ENCODE results near the gene CELF2.

The CELF2 gene

DNA sequence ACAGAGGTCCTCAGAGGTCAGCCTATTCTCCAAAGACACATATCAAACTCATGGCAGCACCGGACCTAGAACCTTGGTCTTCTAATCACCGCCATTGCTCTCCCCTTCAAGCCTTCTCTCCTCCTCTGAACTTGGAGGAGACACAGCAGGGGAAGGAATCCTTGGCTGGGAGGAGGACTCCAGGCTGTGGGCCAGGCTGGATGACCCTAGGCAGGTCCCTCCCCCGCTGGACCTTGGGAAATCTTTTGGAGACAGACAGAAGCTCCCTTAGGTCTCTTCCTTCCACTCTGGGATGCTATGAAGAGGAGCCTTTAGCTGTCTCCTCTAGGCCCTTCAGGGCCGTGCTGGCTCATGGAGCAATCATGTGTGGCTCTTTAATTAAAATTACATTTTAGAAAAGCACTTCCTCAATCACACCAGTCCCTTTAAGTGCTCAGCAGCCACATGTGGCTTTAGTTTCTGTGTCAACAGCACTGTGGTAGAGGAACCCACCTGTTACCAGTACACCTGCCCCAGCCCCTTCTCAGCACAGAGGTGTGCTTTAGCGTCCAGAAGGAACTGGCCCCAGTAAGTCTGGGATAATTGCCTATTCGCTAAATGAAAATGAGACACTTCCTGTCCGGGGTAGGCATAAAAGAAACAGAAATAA lies 238.2 kb downstream of the CELF2 start:
- no peak for DNase-seq

DNA sequence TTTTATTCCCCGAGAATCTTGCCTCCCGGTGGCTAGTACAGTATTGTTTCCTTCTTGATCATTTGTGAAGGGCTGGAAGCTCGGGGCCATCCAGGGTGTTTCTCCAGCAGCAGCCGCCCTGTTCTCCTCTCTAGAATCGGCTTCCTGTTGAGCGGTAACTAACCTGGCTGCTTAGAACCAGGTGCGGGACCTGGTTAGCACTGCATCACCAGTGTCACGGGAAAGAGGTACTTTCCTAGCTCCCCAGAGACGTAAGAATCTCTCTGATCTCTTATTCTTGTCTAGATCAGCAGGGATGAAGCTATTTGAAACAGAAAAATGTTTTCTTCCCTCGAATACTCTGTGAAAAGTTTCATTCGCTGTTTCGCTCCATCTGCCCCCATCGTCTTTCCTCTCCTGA lies 239.2 kb downstream of the CELF2 start:
- no peak for DNase-seq

DNA sequence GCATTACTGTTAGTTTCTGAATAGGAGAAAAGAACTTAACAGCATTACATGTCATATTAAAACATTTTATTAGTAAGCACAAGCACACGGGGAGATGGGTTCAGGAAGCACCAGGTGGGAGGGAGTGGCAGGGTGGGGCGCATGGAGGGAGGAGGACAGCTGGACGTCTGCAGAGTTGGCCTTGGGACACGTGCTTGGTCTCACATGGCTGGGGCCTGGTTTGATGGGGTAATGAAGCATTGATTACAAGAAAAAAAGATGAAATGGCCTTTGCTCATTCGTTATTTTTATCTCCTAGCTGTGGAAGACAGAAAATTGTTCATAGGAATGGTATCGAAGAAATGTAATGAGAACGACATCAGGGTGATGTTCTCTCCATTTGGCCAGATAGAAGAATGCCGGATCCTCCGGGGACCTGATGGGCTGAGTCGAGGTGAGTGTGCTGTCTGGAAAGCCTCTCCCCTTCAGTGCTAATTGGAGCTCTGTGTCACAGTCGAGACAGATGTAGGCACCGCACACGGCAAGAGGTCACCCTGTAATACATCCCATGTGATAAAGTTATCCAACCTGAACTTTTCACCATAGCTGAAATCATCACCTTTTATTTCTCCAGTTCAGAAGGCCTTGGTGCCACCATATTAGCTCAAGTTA lies 239.9 kb downstream of the CELF2 start:
- DNase-seq = no peak

DNA sequence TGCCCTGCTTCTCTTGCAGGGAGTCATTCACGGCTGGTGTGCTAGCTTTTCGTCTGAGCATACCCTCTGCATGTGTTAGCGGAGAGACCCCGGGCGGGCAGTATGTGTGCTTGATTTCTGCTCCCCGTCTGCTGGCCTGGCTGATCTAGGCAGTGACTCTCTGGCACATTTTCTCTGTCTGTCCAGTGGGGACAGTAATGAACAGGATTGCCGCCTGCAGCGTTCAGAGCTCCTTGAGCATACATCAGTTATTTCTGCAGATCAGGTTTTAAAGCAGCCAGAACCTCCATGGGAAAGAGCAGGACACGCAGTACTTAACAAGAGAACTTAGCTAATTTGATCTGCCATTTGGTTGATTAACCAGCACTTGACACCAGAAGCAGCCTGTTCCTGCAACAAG lies 242.5 kb downstream of the CELF2 start:
- DNase-seq = no peak

DNA sequence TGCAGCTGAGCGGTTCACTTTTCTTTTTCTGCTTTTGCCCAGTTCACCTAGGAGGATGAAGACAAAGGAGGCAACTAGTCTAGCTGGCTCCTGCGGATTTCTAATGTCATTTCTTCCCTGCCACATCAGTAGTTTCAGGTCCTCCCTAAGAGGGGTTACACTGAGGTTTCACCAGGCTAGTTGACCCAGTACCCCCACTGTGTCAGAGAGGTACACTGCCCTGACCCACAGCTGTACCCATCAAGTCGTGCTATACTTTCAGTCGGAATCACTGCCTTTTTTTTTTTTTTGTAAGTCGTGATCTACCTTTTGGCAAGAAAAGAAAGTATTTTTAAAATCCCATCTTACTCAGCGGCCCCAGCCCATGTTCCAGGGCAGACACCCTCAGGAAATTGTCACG lies 243.5 kb downstream of the CELF2 start:
- DNase-seq = no peak

DNA sequence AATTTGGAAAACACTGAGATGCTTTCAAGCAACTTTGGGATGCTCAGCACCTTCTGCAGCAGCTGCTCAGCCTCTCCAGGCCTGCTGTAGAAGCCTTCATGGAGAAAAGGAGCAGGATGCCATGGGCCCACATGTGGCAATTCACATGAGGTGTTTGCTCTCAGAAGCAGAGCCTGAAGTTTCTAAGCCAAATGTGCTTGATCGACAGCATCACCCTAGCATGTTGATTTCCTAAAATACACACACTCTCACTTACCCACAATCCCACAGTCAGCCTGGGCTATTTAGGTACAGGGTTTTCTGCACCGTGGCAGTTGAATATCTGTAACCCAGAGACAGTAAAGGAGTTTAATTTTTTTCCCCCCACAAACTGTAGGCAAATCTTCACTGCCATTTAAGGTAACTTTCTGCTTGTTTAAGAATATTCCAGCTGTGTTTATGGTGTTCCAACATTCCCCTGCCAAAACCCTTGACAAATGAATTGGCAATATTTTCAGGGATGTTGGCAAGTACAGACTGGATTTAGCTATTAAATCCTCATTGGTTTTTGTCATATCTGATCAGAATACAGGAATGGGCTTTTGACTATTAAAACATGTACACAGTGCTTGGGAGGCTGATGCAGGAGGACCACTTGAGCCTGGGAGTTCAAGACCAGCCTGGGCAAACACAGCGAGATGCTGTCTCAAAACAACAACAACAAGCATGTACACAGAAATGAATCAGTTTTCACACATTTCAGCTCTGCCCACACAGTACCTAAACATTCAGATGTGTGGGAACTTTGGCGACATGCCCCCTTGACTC lies 244.2 kb downstream of the CELF2 start:
- DNase-seq = no peak

DNA sequence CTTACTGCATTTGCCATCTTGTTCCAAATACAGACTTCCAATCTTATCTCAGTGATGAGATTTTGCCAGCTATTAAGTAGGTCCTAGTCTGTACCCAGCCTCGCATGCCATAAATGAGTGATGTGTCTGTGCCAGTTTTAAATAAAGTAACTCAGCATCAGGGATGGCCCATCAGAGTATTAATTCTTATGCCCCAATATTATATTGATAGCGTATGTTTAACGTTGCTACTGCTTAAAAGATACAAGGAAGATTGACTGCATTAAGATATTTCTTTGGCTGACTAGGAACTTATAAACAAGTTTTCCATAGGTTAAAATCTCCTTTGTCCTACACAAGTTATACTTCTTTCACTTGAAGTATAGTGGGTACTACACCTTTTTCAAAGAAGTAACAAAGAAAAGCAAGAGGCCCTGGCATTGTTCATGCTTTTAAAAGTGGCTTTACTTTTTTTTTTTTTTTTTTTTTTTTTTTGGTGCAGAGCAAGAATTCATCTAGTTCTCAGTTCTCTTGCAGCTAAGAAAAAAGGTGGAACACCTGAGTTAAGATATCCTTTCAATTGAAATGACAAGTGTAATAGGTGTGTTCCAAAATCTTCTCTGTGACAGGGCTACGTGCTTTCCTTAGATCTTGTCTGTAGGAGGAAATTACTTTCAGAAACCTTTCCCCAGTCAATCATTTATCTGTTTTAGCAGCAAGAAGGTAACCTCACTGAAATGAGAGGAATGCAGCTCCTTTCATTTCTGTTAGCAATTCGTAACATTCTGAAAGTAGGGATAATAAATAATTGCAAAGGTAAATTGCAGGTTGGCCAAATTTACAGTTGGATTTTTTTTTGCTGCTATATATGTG lies 245.0 kb downstream of the CELF2 start:
- no peak for DNase-seq

DNA sequence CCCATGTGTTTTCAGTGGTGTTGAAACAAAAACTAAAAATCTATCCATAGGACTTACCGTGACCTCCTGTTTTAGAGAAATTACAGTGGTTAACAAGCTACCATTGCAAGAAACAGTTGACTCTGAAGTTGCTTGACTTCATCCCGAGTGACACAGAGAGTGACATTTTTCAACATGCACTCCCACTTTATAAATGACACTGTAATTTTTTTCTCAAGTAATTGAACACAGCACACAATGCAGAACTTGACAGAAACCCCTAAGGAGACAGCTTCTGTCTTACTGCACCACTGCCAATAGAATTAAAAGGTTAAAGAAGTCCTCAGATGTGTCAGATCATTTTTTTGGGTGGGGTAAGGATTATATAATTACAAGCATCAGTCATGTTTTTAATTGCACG lies 246.1 kb downstream of the CELF2 start:
- no peak for DNase-seq

DNA sequence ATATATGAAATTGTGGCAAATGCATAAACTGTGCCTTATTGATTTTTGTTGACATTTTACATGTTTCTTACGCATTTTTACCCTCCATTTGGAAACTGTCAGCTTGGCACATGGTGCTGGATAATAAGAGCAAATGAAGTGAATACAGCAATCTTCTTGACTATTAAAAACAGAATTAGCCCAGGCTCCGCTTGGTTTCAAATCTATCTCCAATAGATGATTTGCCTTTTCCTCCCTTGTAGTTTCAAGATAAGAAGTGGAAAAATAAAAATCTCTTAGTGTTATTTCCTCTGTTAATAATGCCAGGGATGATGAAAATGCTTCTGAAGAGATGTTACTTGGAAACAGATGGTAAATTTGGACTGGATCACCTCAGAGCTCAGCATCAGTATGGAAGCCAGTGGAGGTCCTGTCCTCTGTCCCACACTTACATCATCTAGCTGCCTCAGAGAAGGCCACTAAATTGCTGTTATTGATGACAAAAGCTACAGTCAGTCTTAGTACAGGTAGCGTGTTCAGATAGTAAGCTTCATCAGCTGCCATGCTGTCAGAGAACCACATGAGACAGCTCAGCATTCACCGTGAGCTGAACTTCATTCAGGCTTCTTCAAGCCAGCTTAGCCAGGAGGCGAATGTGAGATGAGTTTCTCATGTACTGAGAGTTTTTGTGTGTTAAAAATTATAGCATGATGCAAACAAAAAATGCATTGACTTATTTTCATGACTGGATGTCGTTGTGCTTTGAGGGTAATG lies 246.8 kb downstream of the CELF2 start:
- no peak for DNase-seq

DNA sequence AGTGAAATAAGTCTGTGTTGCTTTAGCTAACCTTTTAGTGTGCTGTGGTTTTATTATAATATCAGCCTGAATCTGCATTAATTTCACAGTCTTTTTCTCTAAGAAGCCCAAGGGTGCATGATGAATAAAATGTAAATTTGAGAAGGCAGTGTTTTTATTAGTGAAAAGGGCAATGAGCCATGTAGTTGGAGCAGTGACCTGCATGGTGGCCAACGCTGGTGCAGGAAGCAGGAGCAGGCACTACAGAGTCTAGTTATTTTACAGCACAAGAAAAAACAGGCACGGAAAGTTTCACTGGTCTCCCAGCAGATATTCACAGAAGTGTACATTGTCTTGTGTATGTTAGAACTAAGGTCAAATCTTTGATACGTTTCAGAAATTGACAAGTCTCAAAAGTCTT lies 247.8 kb downstream of the CELF2 start:
- DNase-seq = no peak

DNA sequence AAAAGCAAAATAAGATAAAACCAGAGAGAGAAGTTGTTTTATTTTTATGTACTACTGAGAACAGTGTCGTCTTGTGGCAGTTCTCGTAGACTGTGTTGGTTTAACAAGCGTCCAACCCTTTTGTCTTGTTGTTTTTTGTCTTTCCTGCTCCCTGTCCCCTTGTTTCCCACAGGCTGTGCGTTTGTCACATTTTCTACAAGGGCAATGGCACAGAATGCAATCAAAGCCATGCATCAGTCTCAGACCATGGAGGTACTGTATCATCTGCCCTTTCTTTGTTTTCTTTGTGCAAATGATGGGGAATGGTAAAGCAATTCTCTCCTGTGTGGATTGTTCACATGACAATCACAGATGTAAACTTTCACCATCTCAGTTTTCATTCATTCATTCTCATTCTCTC lies 248.8 kb downstream of the CELF2 start:
- DNase-seq = no peak

DNA sequence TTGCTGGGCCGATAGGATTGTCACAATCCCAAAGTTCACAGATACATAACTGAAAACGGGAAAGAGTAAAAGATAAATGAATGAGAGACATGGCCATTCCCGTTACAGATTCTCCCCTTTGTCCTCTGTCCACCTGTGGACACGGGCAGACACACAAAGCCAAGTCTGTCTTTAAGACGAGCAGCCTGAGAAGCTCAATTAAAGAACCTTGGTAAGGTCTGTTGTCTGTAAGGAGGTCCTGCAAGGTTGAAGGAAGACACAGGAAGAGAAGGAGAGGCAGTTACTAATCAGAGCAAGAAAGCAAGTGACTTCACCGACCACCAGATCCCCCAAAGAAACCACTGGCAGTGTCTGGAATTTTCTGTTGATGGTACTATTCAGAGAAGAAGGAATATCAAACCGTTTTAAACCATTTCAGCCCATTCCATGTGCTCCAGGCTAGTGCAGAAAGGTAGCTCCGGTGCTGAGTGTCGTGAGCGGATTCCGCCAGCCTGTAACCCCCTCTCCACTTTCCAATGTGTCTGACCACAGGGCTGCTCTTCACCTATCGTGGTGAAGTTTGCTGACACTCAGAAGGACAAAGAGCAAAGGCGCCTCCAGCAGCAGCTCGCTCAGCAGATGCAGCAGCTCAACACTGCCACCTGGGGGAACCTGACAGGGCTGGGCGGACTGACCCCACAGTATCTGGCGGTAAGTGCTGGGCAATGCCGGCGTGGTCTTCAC lies 252.6 kb downstream of the CELF2 start:
- peak; percentile 87 for DNase-seq

DNA sequence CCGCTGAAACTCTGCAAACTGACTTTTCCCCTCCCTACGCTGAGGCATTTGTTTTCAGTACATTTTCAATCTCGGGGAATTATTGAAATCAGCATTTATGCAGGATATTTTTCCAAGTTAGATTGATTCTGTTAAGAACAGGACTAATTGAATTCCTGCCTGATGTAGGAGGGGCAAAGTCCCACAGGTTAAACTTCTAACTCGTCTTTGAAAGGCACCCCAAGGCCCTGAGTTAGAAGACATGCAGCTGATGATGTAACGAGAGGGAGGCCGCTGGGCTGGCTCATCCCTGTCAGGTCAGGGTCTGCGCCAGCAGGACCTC lies 253.1 kb downstream of the CELF2 start:
- no peak for DNase-seq

DNA sequence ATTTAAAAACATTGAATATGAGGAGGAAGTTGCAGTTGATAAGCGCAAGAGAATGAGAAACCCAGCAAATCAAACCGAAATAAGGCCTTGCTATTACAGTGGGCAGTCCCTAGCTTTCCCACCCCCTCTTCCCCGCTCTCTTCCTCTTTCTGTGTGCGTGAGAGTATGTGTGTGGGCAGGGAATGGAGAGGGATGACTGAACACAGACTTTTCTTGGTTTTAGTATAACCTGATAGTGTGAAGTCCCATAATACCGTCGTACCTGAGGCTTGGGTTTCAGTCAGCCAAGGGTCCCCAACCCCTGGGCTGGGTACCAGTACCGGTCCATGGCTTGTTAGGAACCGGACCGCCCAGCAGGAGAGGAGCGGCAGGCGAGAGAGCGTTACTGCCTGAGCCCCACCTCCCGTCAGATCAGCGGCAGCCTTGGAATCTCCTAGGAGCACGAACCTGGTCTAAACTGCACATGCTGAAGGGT lies 255.3 kb downstream of the CELF2 start:
- peak; percentile 67 for DNase-seq

DNA sequence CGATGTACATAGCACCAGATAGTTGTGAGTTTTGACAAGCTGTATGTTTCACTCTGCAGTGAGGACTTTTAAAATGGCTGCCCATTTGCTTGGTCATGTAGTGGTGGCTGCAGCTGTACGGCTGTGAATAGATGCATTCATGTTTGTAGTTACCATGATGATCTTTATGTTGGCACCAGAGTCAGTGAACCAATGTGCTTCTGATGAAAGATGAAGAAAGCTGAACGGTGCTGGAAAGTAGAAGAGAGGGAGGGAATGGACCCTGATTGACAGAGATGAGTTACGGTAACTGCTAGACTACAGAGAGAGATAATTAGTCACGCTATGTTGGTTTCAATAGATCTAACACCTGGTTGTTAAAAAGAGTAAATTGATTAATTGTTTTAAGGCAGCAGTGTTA lies 256.8 kb downstream of the CELF2 start:
- DNase-seq = no peak

DNA sequence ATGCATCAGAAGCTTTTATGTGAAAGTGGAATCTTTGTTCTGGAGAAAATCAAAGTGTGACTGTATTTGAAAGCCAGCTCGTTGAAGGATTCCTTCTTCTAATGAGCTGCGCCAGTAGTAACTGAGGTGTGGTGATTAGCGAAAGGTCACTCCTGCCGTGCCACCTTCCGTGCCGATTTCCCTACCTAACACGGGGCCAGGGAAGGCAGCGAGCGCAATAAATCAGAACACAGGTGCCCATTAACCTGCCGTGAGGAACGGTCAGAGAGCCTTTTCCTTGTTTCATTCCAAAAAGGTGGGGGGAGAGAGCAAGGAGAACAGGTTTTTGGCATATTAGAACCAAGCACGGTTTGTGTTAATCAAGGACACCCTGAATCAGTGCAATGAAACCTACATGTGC lies 258.0 kb downstream of the CELF2 start:
- DNase-seq = no peak

DNA sequence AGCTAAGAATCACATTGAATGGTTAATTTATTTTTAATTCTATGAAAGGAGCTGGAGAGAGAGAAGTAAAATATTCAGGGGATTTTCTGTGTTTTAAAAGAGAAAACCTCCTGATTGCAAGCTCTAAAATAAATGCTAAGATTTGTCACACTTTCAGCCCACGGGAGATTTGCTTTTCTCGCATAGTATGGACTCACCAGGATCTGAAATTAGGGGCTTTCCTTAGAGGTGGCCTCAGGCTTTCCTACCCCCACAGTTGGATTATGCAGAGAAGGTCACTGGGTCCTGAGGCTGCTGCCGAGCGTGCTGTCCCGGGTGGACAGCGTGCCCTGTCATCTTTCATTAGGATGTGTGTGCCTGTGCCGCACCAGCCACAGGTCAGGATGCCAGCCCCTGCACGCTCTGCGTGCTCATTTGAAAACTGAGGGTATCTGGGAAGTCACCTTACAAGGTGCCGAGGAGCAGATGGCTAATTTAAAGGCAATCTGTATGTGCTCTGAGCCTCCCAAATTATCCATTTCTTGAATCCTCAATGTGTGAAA lies 258.8 kb downstream of the CELF2 start:
- no peak for DNase-seq

DNA sequence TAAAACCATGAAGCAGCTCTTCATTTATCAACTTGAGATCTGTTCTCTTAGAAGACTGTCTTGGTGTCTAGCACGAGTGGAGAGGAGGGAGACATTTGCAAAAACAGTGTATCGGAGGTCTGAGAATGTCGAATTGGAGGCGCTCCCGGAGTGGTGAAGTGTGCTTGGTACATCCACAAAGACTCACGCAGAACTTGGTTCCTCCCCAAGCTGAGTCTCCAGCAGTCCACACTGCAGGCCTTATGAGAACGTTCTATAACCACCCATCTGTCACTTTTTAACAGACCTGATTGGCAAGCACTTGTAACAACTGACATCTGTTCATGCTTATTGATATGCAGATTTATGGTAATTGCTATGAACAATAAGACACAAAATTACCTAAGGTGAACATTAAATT lies 261.6 kb downstream of the CELF2 start:
- no peak for DNase-seq

DNA sequence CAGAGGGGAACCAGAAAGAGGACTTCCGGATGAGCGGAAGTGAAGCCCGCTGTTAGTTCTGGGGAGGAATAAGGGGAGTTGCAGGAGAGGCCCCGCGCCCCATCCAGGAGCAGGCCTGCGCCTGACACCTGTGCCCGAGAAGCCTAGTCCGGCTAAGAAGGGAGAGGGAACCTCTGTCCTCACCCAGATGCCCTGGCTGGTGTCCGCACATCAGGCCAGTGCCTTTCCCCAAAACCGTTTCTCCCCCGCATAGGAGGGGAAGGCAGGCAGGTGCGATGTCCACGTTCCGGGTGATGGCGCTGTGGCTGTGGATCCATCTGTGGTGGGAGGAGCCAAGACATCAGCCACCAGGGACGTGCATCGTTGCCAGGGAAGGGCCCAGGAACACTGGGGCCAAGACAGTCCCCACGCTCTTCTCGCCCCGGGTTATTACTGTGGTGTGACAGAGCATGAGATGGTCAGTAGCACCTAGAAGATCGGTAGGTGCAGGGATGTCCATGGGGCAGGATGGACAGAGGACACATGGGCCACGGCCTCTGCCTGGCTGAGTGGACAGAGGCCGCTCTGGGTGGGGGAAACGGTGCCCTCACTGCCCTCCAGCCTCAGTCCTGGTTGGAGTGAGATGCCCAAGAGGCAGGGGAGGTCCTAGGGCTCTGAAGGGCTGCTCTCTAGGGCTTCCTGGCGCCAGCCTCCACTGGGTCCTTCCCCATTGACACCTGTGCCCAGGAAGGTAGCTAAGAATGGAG lies 262.7 kb downstream of the CELF2 start:
- no peak for DNase-seq

DNA sequence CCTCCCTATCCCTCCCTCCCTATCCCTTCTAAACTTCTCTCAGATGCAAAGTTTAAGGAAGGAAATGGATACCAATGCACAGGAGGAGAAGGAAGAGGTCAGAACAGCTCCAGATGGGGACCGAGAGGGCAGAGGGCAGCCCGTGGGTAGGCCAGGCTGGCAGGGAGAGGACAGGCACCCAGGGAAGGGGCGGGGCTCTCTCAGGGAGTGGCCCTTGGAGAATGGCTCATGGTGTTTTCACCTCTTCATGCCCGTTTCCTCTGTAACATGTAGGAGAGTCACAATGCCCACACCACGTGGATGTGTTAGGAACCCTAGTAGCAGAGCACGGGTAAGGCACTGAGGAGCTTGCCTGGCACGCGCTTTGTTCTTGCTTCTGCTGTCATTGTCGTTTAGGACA lies 264.5 kb downstream of the CELF2 start:
- DNase-seq = no peak

DNA sequence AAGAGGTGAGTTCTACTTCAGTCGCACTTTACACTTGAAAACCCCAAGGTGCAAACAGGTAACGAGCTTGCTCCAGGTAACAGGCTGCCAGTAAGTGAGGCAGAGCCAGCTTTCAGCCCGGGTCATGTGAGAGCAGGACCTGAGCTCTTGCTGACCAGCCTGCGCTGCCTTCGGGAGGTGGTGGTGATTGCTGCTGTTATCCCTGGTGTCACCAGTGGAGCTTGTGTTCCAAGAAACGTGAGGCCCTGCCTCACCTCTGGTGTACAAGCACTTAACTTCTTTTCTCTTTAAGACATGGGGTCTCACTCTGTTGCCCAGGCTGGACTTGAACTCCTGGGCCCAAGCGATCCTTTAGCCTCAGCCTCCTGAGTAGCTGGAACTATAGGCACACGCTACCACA lies 265.0 kb downstream of the CELF2 start:
- DNase-seq = no peak
